Measurements from ENCODE around the gene DGUOK.
A peak's percentile ranks its signal among the peaks of the same experiment; 100 is the strongest.

Gene DGUOK

DNA sequence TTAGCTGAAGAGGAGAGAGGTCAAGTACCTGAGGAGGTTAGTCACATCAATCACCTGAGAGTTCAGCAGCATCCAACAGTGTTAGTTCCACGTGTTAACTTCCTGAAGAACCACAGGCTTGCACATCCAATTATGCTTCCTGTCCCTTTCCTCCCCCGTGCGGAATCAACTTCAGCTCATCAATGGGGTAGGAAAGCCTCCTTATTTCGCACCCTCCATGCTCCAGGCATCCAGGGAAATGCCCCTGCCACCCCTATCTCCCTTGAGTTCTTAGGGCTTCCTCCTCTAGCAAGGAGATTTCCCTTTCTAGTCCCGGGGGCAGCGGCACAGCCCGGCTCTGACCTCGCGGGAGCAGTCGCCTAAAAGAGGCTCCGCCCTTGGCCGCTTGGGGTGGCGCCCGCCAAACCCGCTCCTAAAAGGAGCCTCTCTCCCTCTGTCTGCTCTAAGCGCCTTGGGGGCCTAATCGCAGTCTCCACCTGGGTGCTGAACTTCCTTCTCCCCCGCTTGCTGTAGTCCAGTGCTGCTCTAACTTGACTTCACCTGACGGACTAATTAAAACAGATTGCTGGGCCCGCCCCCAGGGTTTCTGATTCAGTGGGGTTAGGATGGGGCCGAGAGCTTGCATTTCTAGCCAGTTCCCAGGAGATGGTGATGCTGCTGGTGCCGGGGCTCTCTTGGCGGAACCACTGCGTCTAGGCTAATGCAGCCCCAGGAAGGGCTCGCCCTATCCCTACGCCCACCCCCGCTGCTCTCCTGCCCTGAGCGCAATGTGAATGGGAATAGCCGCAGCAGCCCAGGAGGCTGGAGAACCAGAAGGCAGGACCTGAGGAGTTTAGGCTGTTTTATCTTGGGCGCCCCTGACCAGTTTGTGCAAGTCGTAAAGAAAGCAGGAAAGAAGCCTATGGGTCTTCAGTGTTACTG is 54.7 kb downstream of the DGUOK start:
- H3K27me3 ChIP-seq (replicated peaks): no peaks in the 10 kb centered on the region

DNA sequence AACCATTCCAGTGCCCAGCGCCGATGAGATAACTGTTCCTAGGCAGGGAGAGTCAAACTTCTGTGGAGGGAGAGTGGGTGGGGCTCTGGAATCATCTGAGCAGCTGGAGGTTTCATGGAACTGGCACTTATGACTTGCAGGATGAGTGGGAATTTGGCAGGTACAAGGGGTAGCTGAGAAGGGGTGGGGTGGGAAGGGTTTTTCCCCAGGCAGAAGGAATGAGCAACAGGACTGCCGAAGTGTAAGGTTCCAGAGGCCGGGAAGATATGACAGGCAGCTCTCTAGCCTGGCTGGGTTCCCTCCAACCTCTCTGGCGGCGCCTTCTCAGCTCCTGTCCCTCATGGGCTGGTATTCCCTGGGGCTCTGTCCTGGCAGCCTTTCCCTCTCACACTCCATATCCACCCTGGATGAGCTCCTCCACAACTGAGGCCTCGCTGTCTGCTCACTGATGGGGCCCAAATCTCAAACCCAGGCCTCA is 55.5 kb downstream of the DGUOK start:
- TF ChIP-seq, protein P1, sequence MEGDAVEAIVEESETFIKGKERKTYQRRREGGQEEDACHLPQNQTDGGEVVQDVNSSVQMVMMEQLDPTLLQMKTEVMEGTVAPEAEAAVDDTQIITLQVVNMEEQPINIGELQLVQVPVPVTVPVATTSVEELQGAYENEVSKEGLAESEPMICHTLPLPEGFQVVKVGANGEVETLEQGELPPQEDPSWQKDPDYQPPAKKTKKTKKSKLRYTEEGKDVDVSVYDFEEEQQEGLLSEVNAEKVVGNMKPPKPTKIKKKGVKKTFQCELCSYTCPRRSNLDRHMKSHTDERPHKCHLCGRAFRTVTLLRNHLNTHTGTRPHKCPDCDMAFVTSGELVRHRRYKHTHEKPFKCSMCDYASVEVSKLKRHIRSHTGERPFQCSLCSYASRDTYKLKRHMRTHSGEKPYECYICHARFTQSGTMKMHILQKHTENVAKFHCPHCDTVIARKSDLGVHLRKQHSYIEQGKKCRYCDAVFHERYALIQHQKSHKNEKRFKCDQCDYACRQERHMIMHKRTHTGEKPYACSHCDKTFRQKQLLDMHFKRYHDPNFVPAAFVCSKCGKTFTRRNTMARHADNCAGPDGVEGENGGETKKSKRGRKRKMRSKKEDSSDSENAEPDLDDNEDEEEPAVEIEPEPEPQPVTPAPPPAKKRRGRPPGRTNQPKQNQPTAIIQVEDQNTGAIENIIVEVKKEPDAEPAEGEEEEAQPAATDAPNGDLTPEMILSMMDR (IDR thresholded peaks at IDR 0.05; ENCODE audit: low read depth, low read length, missing control alignments): no peak
- Histone ChIP-seq H3K27ac (no peak overlapping the region), H3K4me3 (ENCODE audit: low read depth, low read length) (no peak overlapping the region), H3K27me3 (replicated peaks) (no peaks in the 10 kb centered on the region), H3K36me3 (replicated peaks) (no peaks in the 10 kb centered on the region)
- DNase-seq: no peak
- in situ Hi-C loops (cut with HindIII; ENCODE audit: low pct_ligation_motif_present, low sequenced_read_pairs): no loop called here

More for the DNA sequence above, 54.7 kb downstream of the DGUOK start:
- Histone ChIP-seq H3K4me3 (ENCODE audit: low read depth, low read length) (peak overlapping the region; percentile 39), H3K36me3 (replicated peaks) (no peaks in the 10 kb centered on the region), H3K27ac (no peak overlapping the region)
- peak; percentile 31 for DNase-seq
- TF ChIP-seq, protein P1 (IDR thresholded peaks at IDR 0.05; ENCODE audit: low read depth, low read length, missing control alignments): no peak
- in situ Hi-C loops (cut with HindIII; ENCODE audit: low pct_ligation_motif_present, low sequenced_read_pairs): no loop called here

DNA sequence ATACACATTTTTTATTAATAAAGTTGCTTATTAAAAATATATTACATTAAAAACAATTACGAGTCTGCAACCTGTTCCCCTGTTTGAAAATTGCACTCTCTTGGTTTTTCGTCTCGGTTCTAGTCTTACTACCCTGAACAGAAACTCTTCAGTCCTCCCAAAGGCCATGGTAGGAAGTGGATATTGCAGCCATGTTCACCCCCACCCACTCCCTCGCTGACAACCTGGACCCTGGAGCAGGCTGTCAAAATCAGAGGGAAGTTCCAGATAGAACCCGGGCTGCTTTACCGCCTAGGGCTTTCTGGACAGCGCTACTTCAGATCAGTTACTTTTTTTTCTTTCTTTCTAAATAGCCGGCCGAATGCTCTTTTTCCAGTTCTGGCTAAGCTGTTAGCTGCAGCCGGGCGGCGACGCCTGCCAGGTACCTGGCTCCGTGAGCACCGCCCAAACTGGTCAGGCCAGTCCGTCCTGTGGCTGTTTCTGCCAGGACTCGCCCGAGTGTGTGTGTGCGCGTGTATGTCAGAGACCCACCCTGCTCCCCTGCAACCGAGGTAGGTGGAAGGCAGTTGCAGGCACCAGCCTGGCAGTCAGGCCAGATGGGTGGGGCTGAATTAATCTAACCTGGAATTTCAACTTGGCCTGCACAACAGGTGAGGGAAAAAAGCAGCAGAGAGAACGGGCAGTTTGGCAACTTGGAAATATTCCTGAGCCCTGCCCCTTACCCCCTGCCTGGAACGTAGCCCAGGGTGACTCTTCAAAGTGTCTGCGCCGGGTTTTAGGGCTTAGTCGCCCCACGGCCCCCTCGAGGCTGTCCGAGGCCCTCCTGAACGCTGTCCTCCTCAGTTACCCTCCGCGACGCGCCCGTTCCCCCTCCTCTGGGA is 56.9 kb downstream of the DGUOK start:
- H3K36me3 ChIP-seq (replicated peaks): no peaks in the 10 kb centered on the region
- TF ChIP-seq, protein P1 (IDR thresholded peaks at IDR 0.05; ENCODE audit: low read depth, low read length, missing control alignments): no peak
- no peak for DNase-seq
- peak overlapping the region; percentile 43 for H3K4me3 ChIP-seq (ENCODE audit: low read depth, low read length)
- in situ Hi-C loops (cut with HindIII; ENCODE audit: low pct_ligation_motif_present, low sequenced_read_pairs): no loop called here
- no peaks in the 10 kb centered on the region for H3K27me3 ChIP-seq (replicated peaks)
- no peak overlapping the region for H3K27ac ChIP-seq

DNA sequence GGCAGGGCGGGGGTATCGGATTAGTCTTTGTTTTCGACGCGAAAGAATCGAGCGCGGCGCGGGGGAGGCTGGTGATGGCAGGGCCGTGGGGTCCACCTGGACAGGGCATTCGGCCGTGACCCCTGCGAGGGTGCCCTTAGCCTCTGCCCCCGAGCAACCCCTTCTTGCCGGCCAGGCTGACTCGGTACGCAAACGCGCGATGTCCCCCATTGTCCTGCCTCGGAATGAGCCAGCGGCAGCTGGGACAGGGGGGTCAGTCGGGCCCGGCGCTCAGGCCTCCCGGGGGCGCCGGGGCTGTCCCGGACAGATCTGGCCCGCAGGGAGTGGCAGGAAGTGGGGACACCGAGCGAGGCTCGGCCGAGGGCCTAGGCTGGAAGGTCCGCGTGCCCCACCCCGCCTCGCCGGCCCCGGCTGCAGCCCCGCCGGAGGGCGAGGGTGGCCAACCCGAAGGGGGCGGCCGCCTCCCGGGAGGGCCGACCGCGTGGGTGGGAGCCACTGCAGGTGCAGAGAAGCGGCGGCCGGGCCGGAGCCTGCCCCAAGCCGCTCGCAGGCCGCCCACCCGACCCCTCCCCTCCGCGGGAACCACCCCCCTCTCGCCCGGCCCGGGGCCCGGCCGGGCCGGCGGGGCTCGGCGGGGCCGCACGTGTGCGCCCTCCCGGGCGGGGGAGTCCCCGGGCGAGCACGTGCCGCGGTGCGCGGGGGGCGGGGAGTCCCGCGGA is 57.7 kb downstream of the DGUOK start, which contains the start of gene TET3:
Gene TET3 (plus strand): TSS at position 708 of the 719 bp plus-strand sequence. CDS start 1,494 bp downstream, outside the sequence.
- Histone ChIP-seq H3K4me3 (ENCODE audit: low read depth, low read length) (peak within 1 kb of the TSS; percentile 59), H3K36me3 (replicated peaks) (no peaks in the 10 kb centered on the region), H3K27me3 (replicated peaks) (no peaks in the 10 kb centered on the region), H3K27ac (no peak within 1 kb of the TSS)
- TF ChIP-seq, protein P1 (IDR thresholded peaks at IDR 0.05; ENCODE audit: low read depth, low read length, missing control alignments): no peak
- in situ Hi-C loops (cut with HindIII; ENCODE audit: low pct_ligation_motif_present, low sequenced_read_pairs): no loop called here
- no peak for DNase-seq

DNA sequence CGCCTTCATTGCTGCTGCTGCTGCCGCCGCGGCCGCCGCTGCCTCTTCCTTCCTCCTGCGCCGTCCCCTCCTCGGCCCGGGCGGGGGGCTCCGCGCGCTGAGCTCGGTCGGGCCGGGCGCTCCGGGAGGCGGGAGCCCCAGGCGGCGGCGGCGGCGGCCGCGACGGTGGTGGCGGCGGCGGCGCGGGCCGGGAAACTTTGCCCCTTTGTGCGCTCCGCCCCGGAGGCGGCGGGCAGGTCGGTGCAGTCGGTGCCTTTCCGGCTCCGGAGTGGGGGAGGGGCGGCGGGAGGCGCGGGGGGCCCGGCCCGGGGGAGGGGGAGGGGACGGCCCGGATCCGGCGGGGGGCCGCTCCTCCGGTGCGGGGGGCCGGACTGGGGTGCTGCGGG is 58.2 kb downstream of the DGUOK start:
- no peak for DNase-seq
- Histone ChIP-seq H3K36me3 (replicated peaks) (no peaks in the 10 kb centered on the region), H3K27me3 (replicated peaks) (no peaks in the 10 kb centered on the region), H3K4me3 (ENCODE audit: low read depth, low read length) (peak overlapping the region; percentile 43), H3K27ac (no peak overlapping the region)
- in situ Hi-C loops (cut with HindIII; ENCODE audit: low pct_ligation_motif_present, low sequenced_read_pairs): no loop called here
- TF ChIP-seq, protein P1 (IDR thresholded peaks at IDR 0.05; ENCODE audit: low read depth, low read length, missing control alignments): no peak

All from brain microvascular endothelial cell (primary cell).